HepG2 (cell line): ENCODE data around the gene SLIT1. TPM values are rescaled to one million over a fixed set of nuclear protein-coding genes. Genes with fewer than 3 reads are reported as not detected.

Experiments used
- ARNT2 ChIP-seq: sonication (generic); formaldehyde crosslinking; IDR thresholded peaks from 2 replicates; pipeline ENCODE4 v1.8.0; 2022; ENCODE audit warnings: mild to moderate bottlenecking, low read depth, missing genetic modification reagents, moderate library complexity
- MEF2D ChIP-seq: sonication (generic); formaldehyde crosslinking; IDR thresholded peaks from 2 replicates; pipeline ENCODE4 v1.5.1; 2020; ENCODE audit warnings: mild to moderate bottlenecking, missing genetic modification reagents
- NR1H2 ChIP-seq: sonication (generic); formaldehyde crosslinking; IDR thresholded peaks from 2 replicates; pipeline ENCODE4 v1.8.1; 2022; ENCODE audit warnings: low read depth, missing genetic modification reagents, borderline replicate concordance
- SALL1 ChIP-seq: sonication (generic); formaldehyde crosslinking; IDR thresholded peaks from 2 replicates; pipeline ENCODE4 v1.8.0; 2022; ENCODE audit warnings: mild to moderate bottlenecking, missing genetic modification reagents
- SMARCC2 ChIP-seq: fragments of 450-650 bp; IDR thresholded peaks from 2 replicates; pipeline ENCODE4 v1.6.1; 2017; ENCODE audit warnings: antibody characterized with exemption, mild to moderate bottlenecking
- SRSF9 ChIP-seq: fragments of 200-400 bp; formaldehyde crosslinking; IDR thresholded peaks from 2 replicates; pipeline ENCODE4 v1.6.1; 2018; ENCODE audit warnings: borderline replicate concordance, mild to moderate bottlenecking, low read depth, low read length; ENCODE audit not compliant: insufficient read depth, poor library complexity, severe bottlenecking
- ZNF557 ChIP-seq: sonication (generic); formaldehyde crosslinking; IDR thresholded peaks from 2 replicates; pipeline ENCODE4 v1.4.0; 2020; ENCODE audit warnings: missing genetic modification reagents
- ZNF713 ChIP-seq: sonication (generic); formaldehyde crosslinking; IDR thresholded peaks from 2 replicates; pipeline ENCODE4 v1.4.0; 2020; ENCODE audit warnings: mild to moderate bottlenecking, missing genetic modification reagents
- polyA plus RNA-seq, 8 experiments: library from polyadenylated mRNA; depleted of rRNA in 3 of 8; stranded (reverse) in 7 of 8; unstranded in 1 of 8; fragments of >200 nt; fragmentation: Illumina TruSeq in 4 of 8; extraction: Trizol in 4 of 8; gene quantifications; 2 replicates each; pipeline versions ENCODE4 v1.2.1 to v1.2.3, GENCODE V29; 2011 to 2016; ENCODE audit warnings: low read depth in 4 of 8, missing spikeins in 1 of 8, mixed read lengths in 1 of 8; ENCODE audit not compliant: insufficient read depth in 1 of 8
- total RNA-seq, 5 experiments: library from RNA; depleted of rRNA; stranded (reverse); fragments of >200 nt; fragmentation: Illumina TruSeq; extraction: Trizol; gene quantifications; 2 replicates each; pipeline ENCODE4 v1.2.3, GENCODE V29; 2016; ENCODE audit warnings: low read depth in 1 of 5
- TF ChIP-seq, protein P1 (sequence below): sonication (generic); formaldehyde crosslinking; IDR thresholded peaks from 2 replicates; pipeline ENCODE4 v1.5.1; 2020; ENCODE audit warnings: mild to moderate bottlenecking, missing genetic modification reagents, borderline replicate concordance
- TF ChIP-seq, protein P2 (sequence below): sonication (generic); formaldehyde crosslinking; IDR thresholded peaks from 2 replicates; pipeline ENCODE4 v1.8.1; 2022; ENCODE audit warnings: low read depth, mild to moderate bottlenecking, missing genetic modification reagents
- TF ChIP-seq, protein P3 (sequence below): sonication (generic); formaldehyde crosslinking; IDR thresholded peaks from 2 replicates; pipeline ENCODE4 v1.8.1; 2023; ENCODE audit warnings: mild to moderate bottlenecking, inconsistent platforms, moderate library complexity, missing genetic modification reagents, borderline replicate concordance

SLIT1 gene
- total and polyA plus RNA-seq, 2 of the 13 experiments (the other 11 are each of a cell fraction or from before 2014, with no cell fraction given) = 0.09 to 0.33 TPM

DNA sequence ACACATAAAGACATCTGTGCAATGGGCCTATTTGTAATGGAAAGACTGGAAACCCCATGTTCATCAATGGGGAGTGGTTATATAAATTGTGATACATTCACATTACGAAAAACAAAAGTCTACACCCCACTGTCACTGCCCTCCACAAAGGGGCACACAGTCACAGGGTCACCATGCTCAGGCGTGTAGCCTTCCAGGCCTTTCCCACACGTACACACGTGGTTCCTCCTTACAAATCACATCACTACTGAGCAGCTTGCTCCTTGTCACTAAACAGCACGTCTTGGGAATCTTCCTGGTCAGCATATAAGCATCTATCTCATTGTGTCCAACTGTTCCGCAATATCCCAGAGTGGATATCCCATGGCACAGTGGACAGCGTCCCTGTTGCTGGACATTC is 163.1 kb downstream of the SLIT1 start (continued):
- TF ChIP-seq, protein P1, sequence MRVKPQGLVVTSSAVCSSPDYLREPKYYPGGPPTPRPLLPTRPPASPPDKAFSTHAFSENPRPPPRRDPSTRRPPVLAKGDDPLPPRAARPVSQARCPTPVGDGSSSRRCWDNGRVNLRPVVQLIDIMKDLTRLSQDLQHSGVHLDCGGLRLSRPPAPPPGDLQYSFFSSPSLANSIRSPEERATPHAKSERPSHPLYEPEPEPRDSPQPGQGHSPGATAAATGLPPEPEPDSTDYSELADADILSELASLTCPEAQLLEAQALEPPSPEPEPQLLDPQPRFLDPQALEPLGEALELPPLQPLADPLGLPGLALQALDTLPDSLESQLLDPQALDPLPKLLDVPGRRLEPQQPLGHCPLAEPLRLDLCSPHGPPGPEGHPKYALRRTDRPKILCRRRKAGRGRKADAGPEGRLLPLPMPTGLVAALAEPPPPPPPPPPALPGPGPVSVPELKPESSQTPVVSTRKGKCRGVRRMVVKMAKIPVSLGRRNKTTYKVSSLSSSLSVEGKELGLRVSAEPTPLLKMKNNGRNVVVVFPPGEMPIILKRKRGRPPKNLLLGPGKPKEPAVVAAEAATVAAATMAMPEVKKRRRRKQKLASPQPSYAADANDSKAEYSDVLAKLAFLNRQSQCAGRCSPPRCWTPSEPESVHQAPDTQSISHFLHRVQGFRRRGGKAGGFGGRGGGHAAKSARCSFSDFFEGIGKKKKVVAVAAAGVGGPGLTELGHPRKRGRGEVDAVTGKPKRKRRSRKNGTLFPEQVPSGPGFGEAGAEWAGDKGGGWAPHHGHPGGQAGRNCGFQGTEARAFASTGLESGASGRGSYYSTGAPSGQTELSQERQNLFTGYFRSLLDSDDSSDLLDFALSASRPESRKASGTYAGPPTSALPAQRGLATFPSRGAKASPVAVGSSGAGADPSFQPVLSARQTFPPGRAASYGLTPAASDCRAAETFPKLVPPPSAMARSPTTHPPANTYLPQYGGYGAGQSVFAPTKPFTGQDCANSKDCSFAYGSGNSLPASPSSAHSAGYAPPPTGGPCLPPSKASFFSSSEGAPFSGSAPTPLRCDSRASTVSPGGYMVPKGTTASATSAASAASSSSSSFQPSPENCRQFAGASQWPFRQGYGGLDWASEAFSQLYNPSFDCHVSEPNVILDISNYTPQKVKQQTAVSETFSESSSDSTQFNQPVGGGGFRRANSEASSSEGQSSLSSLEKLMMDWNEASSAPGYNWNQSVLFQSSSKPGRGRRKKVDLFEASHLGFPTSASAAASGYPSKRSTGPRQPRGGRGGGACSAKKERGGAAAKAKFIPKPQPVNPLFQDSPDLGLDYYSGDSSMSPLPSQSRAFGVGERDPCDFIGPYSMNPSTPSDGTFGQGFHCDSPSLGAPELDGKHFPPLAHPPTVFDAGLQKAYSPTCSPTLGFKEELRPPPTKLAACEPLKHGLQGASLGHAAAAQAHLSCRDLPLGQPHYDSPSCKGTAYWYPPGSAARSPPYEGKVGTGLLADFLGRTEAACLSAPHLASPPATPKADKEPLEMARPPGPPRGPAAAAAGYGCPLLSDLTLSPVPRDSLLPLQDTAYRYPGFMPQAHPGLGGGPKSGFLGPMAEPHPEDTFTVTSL (CRISPR knock-in tag) = no peak
- TF ChIP-seq ZNF557 = no peak
- no peak for TF ChIP-seq NR1H2 (CRISPR knock-in tag)
- TF ChIP-seq ARNT2 (CRISPR knock-in tag) = no peak
- TF ChIP-seq SALL1 (CRISPR knock-in tag) = no peak
- TF ChIP-seq, protein P2, sequence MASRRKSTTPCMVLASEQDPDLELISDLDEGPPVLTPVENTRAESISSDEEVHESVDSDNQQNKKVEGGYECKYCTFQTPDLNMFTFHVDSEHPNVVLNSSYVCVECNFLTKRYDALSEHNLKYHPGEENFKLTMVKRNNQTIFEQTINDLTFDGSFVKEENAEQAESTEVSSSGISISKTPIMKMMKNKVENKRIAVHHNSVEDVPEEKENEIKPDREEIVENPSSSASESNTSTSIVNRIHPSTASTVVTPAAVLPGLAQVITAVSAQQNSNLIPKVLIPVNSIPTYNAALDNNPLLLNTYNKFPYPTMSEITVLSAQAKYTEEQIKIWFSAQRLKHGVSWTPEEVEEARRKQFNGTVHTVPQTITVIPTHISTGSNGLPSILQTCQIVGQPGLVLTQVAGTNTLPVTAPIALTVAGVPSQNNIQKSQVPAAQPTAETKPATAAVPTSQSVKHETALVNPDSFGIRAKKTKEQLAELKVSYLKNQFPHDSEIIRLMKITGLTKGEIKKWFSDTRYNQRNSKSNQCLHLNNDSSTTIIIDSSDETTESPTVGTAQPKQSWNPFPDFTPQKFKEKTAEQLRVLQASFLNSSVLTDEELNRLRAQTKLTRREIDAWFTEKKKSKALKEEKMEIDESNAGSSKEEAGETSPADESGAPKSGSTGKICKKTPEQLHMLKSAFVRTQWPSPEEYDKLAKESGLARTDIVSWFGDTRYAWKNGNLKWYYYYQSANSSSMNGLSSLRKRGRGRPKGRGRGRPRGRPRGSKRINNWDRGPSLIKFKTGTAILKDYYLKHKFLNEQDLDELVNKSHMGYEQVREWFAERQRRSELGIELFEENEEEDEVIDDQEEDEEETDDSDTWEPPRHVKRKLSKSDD (CRISPR knock-in tag) = no peak
- no peak for TF ChIP-seq SRSF9
- TF ChIP-seq, protein P3, sequence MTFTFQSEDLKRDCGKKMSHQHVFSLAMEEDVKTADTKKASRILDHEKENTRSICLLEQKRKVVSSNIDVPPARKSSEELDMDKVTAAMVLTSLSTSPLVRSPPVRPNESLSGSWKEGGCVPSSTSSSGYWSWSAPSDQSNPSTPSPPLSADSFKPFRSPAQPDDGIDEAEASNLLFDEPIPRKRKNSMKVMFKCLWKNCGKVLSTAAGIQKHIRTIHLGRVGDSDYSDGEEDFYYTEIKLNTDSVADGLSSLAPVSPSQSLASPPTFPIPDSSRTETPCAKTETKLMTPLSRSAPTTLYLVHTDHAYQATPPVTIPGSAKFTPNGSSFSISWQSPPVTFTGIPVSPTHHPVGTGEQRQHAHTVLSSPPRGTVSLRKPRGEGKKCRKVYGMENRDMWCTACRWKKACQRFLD (CRISPR knock-in tag) = no peak
- TF ChIP-seq ZNF713 = no peak
- no peak for TF ChIP-seq SMARCC2
- TF ChIP-seq MEF2D (CRISPR knock-in tag) = no peak
